Measurements from ENCODE around the gene SPRY2. TPM values are rescaled to one million over a fixed set of nuclear protein-coding genes. Genes with fewer than 3 reads are reported as not detected.

SPRY2 gene
- total and polyA plus RNA-seq, 2 of the 8 experiments (the other 6 are each of a cell fraction or from before 2014, with no cell fraction given) = 37.7 to 37.9 TPM

- Histone ChIP-seq H3K4ac (replicated peaks; ENCODE audit: insufficient read length, low read depth, low read length) (peak overlapping the region; percentile 46), H3K23ac (ENCODE audit: insufficient read length) (no peak overlapping the region), H3K4me1 (replicated peaks in 1 of 4; ENCODE audit: control insufficient read depth in 3 of 4, insufficient read depth in 4 of 4, low read length in 3 of 4) (peaks cover 0 to 20% (median 10%) of the 10 kb centered on the region in 4 experiments; a peak in 6 of 7 replicates), H2AFZ (ENCODE audit: low read length) (no peak overlapping the region), H4K91ac (replicated peaks; ENCODE audit: insufficient read length, low read length) (peak overlapping the region; percentile 91), H3K9ac (replicated peaks in 1 of 4; ENCODE audit: extremely low read depth in 1 of 4, low read depth in 3 of 4, low read length in 3 of 4) (peak overlapping the region; percentile 80 to 92 (median 90)), H2BK12ac (ENCODE audit: low read depth, low read length) (0 out of 2 replicates have a peak overlapping the region, but pooled peaks have one; percentile 20), H3K14ac (ENCODE audit: insufficient read length) (peak overlapping the region; percentile 71), H3K18ac (ENCODE audit: extremely low read depth, low read length) (peak overlapping the region; percentile 79; the same call in 1 of the 2 replicates), H4K5ac (ENCODE audit: insufficient read length, low read depth, low read length) (peak overlapping the region; percentile 8), H2BK20ac (ENCODE audit: low read length) (no peak overlapping the region), H4K8ac (ENCODE audit: extremely low read depth, insufficient read depth, low read length) (peak overlapping the region; percentile 82), H2BK5ac (ENCODE audit: low read depth, low read length) (peak overlapping the region; percentile 85), H2BK120ac (replicated peaks; ENCODE audit: low read depth, low read length) (no peak overlapping the region), H3K36me3 (ENCODE audit: control insufficient read depth in 2 of 4, insufficient read depth in 4 of 4, low read length in 3 of 4) (peaks cover 3 to 25% (median 12%) of the 10 kb centered on the region in 4 experiments; a peak in 6 of 8 replicates), H4K20me1 (replicated peaks in 1 of 2; ENCODE audit: control insufficient read depth in 1 of 2, insufficient read depth in 2 of 2, low read length in 2 of 2) (peaks cover 23 to 25% of the 10 kb centered on the region in 2 experiments), H3K9me3 (ENCODE audit: insufficient read depth in 2 of 2, low read depth in 1 of 2, low read length in 1 of 2) (no peaks in the 10 kb centered on the region), H3K23me2 (ENCODE audit: low read depth, low read length) (peaks cover 10% of the 10 kb centered on the region), H3K27ac (ENCODE audit: low read depth, low read length) (peak overlapping the region; percentile 96; the same call in 1 of the 2 replicates), H2BK15ac (ENCODE audit: low read length) (no peak overlapping the region), H3K4me3 (ENCODE audit: extremely low read depth in 1 of 4, insufficient read depth in 2 of 4, low read depth in 3 of 4, low read length in 4 of 4) (peak overlapping the region; percentile 73 to 100 (median 92)), H3K4me2 (ENCODE audit: insufficient read depth in 1 of 2, low read depth in 2 of 2, low read length in 2 of 2) (peak overlapping the region; percentile 70 to 74), H3K79me1 (ENCODE audit: low read depth, low read length) (0 out of 2 replicates have a peak, but pooled peaks cover 4% of the 10 kb centered on the region), H3K27me3 (replicated peaks in 1 of 4; ENCODE audit: control insufficient read depth in 3 of 4, extremely low read depth in 1 of 4, insufficient read depth in 3 of 4, low read length in 3 of 4) (peaks cover 0 to 2% (median 0%) of the 10 kb centered on the region in 4 experiments; a peak in 1 of 7 replicates), H3K79me2 (ENCODE audit: control insufficient read depth in 1 of 2, insufficient read depth in 2 of 2, low read length in 2 of 2) (peaks cover 41 to 56% of the 10 kb centered on the region in 2 experiments), H2AK5ac (ENCODE audit: low read depth, low read length) (peak overlapping the region; percentile 44; the same call in 1 of the 2 replicates), H3K56ac (replicated peaks; ENCODE audit: insufficient read length, low read depth, low read length) (peak overlapping the region; percentile 77)
- CTCF ChIA-PET (ENCODE audit: partially characterized antibody) = interaction anchor here (0.6 to 5.1 kb wide), 8 partner anchors 16 to 1865 kb away, joined by 3 to 61 read pairs (median 4); no protein-coding TSS in a partner anchor
- no peak for FAIRE-seq
- POLR2A ChIA-PET (ENCODE audit: partially characterized antibody) = interaction anchor here (0.6 to 3.7 kb wide), 18 partner anchors 11 to 677 kb away, joined by 3 to 34 read pairs (median 3); no protein-coding TSS in a partner anchor
- peak in 1 of 2 experiments; percentile 61 for DNase-seq (ENCODE audit: low read depth in 1 of 2, low spot score in 2 of 2)
- 3% methylated on average over 48 of the region's 59 CpGs; no CpG with 5 or more reads in 1 of the 2 experiments for WGBS, 2 experiments (ENCODE audit: extremely low coverage in 1 of 2, insufficient coverage in 1 of 2, insufficient read length in 1 of 2, insufficient replicate concordance in 2 of 2, low coverage in 1 of 2, low lambda C conversion rate in 2 of 2, missing lambda C conversion rate in 1 of 2)
- TF ChIP-seq RBBP5 (IDR thresholded peaks at IDR 0.05; ENCODE audit: borderline replicate concordance, low read depth, low read length) (peak; percentile 66; the same call in 1 of the 2 replicates), RAD21 (IDR thresholded peaks at IDR 0.05 in 1 of 2, conservative IDR thresholded peaks at IDR 0.05 in 1 of 2; ENCODE audit: low read depth in 2 of 2, low read length in 2 of 2) (no peak), CEBPB (IDR thresholded peaks at IDR 0.05; ENCODE audit: low read depth, low read length) (no peak), CHD1 (IDR thresholded peaks at IDR 0.05; ENCODE audit: low read depth, low read length) (0 out of 2 replicates have a peak, but pooled peaks have one; percentile 51), RNF2 (IDR thresholded peaks at IDR 0.05; ENCODE audit: borderline replicate concordance, low read depth, low read length, missing control alignments, poor library complexity, severe bottlenecking) (no peak), TAF1 (IDR thresholded peaks at IDR 0.05; ENCODE audit: low read depth, low read length) (0 out of 2 replicates have a peak, but pooled peaks have one; percentile 2), TBP (IDR thresholded peaks at IDR 0.05; ENCODE audit: low read depth, low read length) (no peak), KDM4A (IDR thresholded peaks at IDR 0.05; ENCODE audit: low read depth, low read length, severe bottlenecking) (peak; percentile 38), ASH2L (IDR thresholded peaks at IDR 0.05; ENCODE audit: low read length) (peak; percentile 47), JUND (IDR thresholded peaks at IDR 0.05; ENCODE audit: low read length) (no peak)
Measured at GRCh38 chr13:80339912-80340650, 845 bp downstream of the SPRY2 start.

Data from H1 (cell line).